Stimulated activated CD8-positive, alpha-beta memory T cell treated with anti-CD3 and anti-CD28 coated beads, Interleukin-4, amount 100 ng/mL, for 24 hours (primary cell): ENCODE measurements around the gene KLHL42.
"Not testable (repeated sequence)": the region's sequence is repeated elsewhere in the genome, so short reads cannot be mapped to it uniquely, and the experiment has no call there.

Source experiments
- DNase-seq: peaks from one replicate; pipeline ENCODE4 v3.0.0-alpha.2; 2020; ENCODE audit warnings: low read depth

The KLHL42 gene

GRCh38 chr12:27817766-27818165, 37.7 kb downstream of the KLHL42 start:
- no peak for DNase-seq

- DNase-seq = no peak
These were observed 38.4 kb downstream of the KLHL42 start for GRCh38 chr12:27818401-27818918.

DNA sequence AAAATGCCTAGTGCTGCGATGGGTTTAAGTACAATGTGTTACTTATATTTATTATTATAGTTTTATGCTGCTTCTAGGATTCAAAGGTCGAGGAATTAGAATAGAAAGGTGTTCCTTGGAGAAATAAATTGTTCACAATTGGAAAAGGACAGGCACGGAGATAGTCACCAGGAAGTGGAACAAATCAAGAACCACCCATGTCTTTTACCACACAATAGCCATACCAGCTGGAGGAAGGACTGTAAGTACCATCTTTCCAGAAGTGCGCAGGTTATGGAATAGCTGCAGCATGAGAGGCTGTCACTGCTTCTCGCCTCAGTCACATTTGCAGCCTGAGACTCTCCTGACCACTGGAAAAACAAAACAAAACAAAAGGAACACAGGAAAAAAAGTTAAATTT, 40.5 kb downstream of the KLHL42 start:
- no peak for DNase-seq

DNA sequence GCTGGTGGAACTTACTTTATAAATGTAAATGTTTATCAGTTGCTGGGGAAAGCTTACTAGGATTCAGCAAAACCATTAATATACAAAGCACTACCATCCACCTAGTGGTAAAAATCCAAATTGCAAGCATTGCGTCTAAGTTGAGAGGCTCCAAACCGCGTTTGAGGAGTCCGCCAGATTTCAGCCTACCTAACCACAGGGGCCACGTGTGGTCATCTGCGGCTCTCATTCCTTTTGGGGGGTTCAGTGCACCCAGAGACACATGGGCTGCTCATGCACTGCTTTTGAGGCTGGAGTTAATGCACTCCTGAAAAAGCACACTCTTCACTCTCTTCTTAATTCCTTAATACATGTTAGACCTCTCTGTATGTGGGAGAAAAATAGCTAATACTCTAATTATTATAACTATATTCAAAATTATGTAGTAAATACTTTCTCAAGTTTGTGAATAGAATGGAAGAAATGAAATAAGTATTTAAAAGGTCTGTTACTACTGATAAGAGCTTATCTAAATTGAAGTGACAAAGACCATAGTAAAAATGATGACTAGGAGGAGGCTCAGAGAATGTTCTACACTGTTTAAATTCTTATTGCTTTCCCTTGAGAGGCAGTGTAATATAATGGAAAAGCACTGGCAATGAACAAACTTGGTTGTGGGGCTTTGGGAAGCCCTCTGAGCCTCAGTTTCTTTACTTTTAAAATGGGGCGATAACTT, 41.4 kb downstream of the KLHL42 start:
- DNase-seq = no peak

- no peak for DNase-seq
These were observed 42.2 kb downstream of the KLHL42 start for GRCh38 chr12:27822076-27822712.

DNA sequence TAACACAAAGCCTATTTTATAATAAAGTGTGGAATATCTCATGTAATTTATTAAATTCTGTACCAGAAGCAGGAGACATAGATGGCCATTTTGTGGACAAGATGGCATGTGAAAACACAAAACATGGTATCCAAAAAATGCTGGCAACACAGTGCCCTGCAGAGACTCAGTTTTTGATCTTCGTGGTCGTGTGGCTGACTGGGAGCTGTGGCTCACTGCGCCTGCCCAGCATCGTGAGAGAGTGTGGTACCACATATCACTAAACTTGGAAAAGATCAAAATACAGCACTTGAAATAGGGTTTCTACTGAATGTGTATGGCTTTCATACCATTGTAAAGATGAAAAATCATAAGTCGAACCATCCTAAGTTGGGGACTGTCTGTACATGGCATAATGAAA, 43.0 kb downstream of the KLHL42 start:
- DNase-seq = no peak

DNA sequence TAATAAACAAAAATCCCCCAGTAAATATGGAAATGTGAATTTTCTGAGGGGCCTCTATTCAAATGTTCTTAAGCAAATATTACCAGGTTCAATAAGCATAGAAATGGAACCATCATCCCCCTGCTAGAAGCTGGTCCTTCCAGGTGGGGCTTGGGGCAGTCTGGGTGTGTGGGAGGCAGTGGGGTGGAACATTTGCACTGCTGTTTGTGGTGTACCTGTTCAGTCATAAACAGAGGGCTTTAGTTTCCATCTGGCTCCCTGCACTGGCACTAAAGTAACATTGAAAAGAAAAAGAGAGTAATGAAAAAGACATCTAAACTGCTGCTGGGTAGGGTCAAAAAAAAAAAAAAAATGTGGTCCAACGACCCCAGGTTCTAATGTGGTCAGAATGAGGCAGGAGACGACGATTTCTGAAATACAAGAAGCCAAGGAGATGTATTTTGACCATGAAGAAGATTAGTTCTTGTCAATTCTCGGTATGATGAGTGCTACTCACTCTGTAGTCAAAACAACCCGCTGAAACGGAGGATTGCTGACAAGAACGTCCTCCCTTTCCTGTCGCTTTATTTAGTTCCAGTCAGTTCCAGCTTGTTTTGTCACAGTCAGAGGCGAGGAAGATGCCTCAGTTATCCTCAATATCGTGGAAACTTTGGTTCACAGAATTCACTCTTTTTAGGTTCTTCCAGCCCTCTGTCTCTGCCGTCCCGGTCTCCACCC, 44.3 kb downstream of the KLHL42 start:
- no peak for DNase-seq

- DNase-seq = no peak
These were observed 46.0 kb downstream of the KLHL42 start for GRCh38 chr12:27826076-27826475.

DNA sequence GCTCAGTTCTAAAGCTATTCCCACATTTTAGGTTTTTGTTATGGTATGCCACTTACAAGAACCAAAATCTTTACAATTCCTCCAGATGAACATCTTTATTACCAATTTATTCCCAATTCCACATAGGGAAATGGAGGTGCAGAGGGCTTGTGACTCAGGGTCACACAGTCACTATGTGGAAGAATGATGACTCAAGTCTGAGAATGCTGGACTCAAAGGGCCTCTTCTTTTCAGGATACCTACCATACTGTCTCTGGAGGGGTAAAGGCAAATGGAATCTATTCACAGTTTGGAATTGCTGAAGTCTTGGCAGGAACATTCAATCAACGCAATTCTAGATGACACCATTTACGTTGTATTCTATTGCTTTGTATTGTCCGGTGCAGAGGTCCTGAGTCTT, 48.2 kb downstream of the KLHL42 start:
- DNase-seq = no peak

- DNase-seq = no peak
These were observed 58.6 kb downstream of the KLHL42 start for GRCh38 chr12:27838543-27839185.

DNA sequence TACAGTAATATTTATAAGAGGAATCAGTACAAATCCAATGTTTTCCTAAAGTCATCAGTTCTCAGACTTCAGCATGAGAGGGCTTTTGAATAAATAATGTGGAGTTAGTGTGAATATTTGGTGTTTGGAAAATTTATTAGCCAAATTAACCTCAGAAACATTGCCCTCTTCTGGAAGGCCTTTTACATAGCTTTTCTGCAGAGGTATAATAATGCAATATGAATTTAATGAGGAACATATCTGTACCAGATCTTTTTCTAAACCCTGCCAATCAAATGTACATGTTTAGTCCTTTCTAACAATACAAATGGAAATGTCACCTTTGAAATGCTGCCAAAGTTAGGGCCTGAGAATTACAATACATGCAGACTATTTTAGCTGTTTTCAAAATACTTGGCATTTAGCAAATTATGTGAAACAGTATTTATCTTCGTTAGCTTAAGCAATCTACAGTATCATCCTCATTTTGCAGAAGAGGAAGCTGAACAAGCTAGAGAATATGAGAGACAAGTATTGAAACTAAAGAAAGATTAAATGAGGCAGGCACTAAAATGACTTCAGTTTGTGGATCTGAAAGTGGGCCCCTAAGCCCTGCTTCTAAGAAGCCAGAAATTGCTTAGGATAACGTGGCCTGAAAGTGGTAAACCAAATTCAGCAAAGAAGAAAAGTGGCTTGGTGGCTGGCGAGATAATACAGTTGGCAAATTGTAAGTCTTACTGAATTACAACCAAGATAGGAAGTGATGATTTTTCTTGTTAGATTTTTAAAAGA, 60.4 kb downstream of the KLHL42 start:
- DNase-seq = no peak

DNA sequence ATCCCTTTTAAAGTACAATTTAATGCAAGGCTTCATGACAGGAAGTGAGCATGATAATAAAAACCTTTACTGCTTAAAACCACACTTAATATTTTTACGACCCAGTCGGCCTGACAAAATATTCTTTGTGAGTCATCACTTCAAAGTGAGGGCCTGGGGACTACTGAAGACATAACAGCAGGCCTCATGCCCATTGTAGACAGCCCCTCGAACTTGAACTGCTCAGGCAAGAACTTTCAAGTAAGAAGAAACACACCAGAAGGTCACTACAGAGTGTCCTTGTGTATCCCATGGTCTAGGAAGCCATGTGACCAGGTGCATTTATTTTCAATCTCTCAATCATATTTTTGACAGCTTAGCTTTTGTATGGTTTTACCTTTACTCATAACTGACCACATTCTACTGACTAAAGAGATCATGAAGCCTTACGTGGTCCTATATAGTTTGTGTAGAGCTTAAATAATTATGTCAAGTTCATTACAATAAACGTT, 61.4 kb downstream of the KLHL42 start:
- DNase-seq = no peak

DNA sequence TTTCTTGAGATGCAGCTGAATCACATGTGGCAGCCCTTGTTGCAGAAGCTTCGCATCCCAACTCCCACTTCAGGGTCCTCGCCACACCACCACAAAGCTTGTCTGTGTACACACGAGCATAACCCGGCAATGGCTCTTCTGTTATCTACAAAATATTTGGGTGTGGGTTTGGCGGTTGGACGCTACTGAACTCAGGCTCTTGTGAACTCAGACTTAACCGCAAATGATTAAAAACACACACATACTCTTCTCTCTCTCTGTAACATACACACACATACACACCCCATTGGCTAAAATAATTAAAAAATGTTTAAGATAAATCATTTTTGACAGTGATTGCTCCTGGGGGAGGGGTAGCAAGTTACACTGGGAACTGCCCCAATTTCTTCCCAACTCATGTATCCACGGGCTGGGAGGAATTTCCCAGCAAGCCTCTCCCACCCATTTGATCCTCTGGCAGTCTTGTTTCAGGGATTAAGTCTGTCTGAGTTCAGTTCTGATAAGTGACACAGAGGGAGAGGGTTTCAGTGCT, 63.7 kb downstream of the KLHL42 start:
- no peak for DNase-seq

DNA sequence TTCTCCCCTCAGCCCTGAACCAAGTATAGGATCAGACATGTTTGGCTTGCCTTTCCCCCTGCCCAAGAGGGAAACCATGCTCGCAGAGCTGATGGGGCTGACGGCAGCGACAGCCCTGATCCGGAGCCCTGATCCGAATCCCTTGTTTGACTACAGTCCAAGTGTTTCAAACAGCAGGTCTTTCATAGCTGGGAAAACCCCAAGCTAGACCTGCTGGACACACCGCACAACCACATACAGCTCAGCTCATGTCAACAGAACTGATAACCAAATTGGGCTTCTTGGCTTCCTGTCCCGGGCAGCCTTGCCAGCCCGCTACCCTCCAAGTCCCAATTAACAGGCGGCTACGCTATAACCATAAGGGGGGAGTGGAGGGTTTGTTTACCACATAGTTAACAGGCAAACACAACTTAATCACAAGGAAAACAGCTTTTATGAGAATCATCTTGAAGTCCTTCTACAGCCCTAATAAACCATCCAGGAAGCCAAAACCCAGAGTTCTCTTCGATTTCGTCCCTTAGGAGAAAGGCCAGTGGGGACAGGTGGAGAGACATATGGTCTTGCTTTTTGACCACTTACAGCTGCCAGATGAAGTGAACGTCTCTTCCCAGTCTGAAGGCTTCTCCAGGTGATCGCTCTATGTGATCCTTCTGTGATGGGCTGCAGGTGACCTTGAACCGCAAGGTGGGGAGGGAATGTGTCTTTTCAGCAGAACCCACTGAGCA, 64.5 kb downstream of the KLHL42 start:
- no peak for DNase-seq

DNA sequence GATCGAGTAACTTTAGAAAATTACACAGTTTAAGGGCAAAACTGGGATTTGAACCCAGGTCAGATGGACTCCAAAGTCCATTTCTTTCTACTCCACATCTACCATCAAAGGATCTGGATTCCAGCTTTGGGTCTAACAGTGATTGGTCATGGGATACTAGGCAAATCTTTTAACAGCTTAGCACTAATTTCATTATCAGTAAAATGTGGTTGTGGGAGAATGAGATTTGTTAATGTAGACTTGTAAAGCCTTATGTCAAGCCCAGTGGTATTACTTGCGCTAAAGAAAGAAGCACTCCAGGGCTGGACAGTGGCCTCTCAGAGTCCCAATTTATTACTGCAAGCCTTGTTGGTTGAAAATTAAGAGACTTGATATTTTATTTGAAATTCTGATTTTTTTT, 65.2 kb downstream of the KLHL42 start:
- DNase-seq = no peak

DNA sequence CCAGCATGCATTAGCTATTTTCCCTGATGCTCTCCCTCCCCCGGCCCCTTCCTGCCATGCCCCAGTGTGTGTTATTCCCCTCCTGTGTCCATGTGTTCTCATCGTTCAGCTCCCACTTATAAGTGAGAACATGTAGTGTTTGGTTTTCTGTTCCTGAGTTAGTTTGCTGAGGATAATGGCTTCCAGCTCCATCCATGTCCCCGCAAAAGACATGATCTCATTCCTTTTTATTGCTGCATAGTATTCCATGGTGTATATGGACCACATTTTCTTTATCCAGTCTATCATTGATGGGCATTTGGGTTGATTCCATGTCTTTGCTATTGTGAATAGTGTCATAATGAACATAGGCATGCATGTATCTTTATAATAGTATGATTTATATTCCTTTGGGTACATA, 65.7 kb downstream of the KLHL42 start:
- not testable (repeated sequence) for DNase-seq

DNA sequence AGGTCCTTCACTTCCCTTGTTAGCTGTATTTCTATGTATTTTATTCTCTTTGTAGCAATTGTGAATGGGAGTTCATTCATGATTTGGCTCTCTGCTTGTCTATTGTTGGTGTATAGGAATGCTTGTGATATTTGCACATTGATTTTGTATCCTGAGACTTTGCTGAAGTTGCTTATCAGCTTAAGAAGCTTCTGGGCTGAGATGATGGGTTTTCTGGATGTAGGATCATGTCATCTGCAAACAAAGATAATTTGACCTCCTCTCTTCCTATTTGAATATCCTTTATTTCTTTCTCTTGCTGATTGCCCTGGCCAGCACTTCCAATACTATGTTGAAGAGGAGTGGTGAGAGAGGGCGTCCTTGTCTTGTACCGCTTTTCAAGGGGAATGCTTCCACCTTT, 67.3 kb downstream of the KLHL42 start:
- DNase-seq = not testable (repeated sequence)

DNA sequence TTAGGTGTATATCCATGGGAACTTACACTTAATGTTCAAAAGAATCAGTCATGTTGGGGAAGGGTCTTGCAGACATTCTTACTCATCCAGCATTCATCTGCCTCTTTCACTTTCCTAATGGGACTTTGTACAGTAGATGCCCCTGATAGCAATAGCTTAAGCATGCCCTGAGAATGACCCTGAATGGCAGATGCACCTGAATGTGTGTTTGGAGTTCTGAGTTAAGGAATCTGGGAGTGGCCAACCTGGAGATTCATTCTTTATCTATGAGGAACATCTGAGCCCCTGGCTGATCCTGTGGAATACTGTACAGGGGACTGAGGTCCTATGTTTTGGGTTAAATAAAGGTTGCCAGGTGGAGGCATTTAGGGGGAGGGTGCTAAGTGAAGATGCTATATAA, 71.3 kb downstream of the KLHL42 start:
- no peak for DNase-seq

DNA sequence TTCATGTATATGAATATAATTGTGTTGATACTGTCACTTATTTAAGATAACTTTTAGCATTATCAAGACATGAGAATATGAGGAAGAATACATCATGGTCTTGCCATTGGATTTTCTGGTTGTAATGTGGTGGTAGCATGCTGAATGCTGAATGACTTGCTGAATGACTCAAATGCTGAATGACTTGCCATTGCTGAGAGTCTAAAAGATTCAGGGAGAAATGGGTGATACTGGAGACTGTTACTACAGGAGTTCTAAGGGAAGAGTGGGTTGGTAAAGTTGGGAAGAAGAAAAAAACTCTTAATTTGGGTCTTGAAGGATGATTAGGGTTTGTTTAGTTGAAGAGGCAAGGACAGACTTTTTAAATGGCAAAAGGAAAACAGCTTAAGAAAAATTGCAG, 72.1 kb downstream of the KLHL42 start:
- no peak for DNase-seq
